B cell (primary cell): Measurements from ENCODE around the gene PRR3. TPM values are rescaled to one million over a fixed set of nuclear protein-coding genes. Genes with fewer than 3 reads are reported as not detected.

Source experiments
- ATAC-seq: fragments of 200-7000 bp; cut with Tn5 transposase; one replicate; pipeline ENCODE4 v1.10.0; 2021; ENCODE audit warnings: low read depth, mild to moderate bottlenecking, moderate number of reproducible peaks, moderate library complexity
- CTCF ChIA-PET: fragments of 350-600 bp; sonication (Branson Sonifier 250); formaldehyde crosslinking; loops from one replicate; lab custom pipeline; 2021; ENCODE audit warnings: antibody characterized with exemption, inconsistent platforms; lab: Charles Lee
- POLR2A ChIA-PET: fragments of 350-600 bp; sonication (Branson Sonifier 250); formaldehyde crosslinking; loops from one replicate; lab custom pipeline; 2021; ENCODE audit warnings: antibody characterized with exemption; lab: Charles Lee
- DNase-seq: peaks from one replicate; pipeline ENCODE4 v3.0.0; 2013
- H2AFZ ChIP-seq: 2 replicates; pipeline ENCODE4 v1.6.1; 2012; ENCODE audit warnings: mild to moderate bottlenecking, low read depth, low read length; ENCODE audit not compliant: insufficient read depth, poor library complexity, severe bottlenecking
- H3K27ac ChIP-seq, 2 donors: 1 replicate in 1 of 2; 2 replicates in 1 of 2; pipeline ENCODE4 v1.5.1; 2012 to 2013; ENCODE audit warnings: low read length in 2 of 2, mild to moderate bottlenecking in 2 of 2, moderate library complexity in 1 of 2
- H3K27me3 ChIP-seq, 4 experiments: fragments of 200-600 bp in 1 of 4; sonication (generic) in 1 of 4; replicated peaks in 1 of 4; 1 replicate in 2 of 4; 2 replicates in 2 of 4; pipeline versions ENCODE4 v1.6.1 to v1.7.0; 2013 to 2016; ENCODE audit warnings: low read length in 3 of 4, mild to moderate bottlenecking in 2 of 4, mixed read lengths in 1 of 4, moderate library complexity in 1 of 4; ENCODE audit not compliant: insufficient read depth in 4 of 4, control insufficient read depth in 3 of 4; ENCODE audit errors: control extremely low read depth in 1 of 4
- H3K36me3 ChIP-seq, 2 experiments: replicated peaks in 1 of 2; 1 replicate in 1 of 2; 2 replicates in 1 of 2; pipeline versions ENCODE4 v1.6.1 to v1.7.1; 2013; ENCODE audit warnings: low read length in 1 of 2; ENCODE audit not compliant: insufficient read depth in 2 of 2, control insufficient read depth in 1 of 2; ENCODE audit errors: control extremely low read depth in 1 of 2, extremely low read depth in 1 of 2
- H3K4me1 ChIP-seq, 2 donors: fragments of 200-600 bp in 1 of 2; sonication (generic) in 1 of 2; 1 replicate in 1 of 2; 2 replicates in 1 of 2; pipeline versions ENCODE4 v1.5.1 to v1.6.1; 2013 to 2017; ENCODE audit warnings: low read length in 2 of 2; ENCODE audit not compliant: control insufficient read depth in 2 of 2, insufficient read depth in 2 of 2
- H3K4me2 ChIP-seq: replicated peaks from 2 replicates; pipeline ENCODE3; 2012; ENCODE audit warnings: mild to moderate bottlenecking, low read depth, low read length; ENCODE audit not compliant: poor library complexity, severe bottlenecking
- H3K4me3 ChIP-seq, 5 experiments: fragments of 200-600 bp in 1 of 5; sonication (generic) in 1 of 5; 1 replicate in 3 of 5; 2 replicates in 2 of 5; pipeline versions ENCODE4 v1.5.1 to v1.7.0; 2011 to 2016; ENCODE audit warnings: low read length in 4 of 5, mild to moderate bottlenecking in 4 of 5, low read depth in 2 of 5, control low read depth in 1 of 5, moderate library complexity in 1 of 5; ENCODE audit not compliant: insufficient read depth in 1 of 5; ENCODE audit errors: control extremely low read depth in 1 of 5, extremely low read depth in 1 of 5
- H3K79me2 ChIP-seq: fragments of 200-600 bp; sonication (generic); one replicate; pipeline ENCODE4 v1.6.0; 2016; ENCODE audit warnings: low read length; ENCODE audit not compliant: control insufficient read depth, insufficient read depth
- H3K9ac ChIP-seq: fragments of 200-600 bp; sonication (generic); 2 replicates; pipeline ENCODE4 v1.6.1; 2017; ENCODE audit warnings: mild to moderate bottlenecking, low read length, moderate library complexity
- H3K9me3 ChIP-seq, 3 donors: one replicate each; pipeline versions ENCODE4 v1.6.1 to v1.7.1; 2013; ENCODE audit warnings: low read length in 2 of 3; ENCODE audit not compliant: control insufficient read depth in 2 of 3, insufficient read depth in 1 of 3; ENCODE audit errors: control extremely low read depth in 1 of 3
- H4K20me1 ChIP-seq: 2 replicates; pipeline ENCODE4 v1.6.0; 2012; ENCODE audit warnings: mild to moderate bottlenecking, low read length; ENCODE audit not compliant: insufficient read depth, control insufficient read depth, poor library complexity, severe bottlenecking
- H3K27ac Mint-ChIP-seq: one replicate; pipeline ENCODE4 v1.8.0; 2021; ENCODE audit warnings: mixed read lengths
- H3K27me3 Mint-ChIP-seq: one replicate; pipeline ENCODE4 v1.8.0; 2021; ENCODE audit warnings: mixed read lengths
- H3K4me1 Mint-ChIP-seq: one replicate; pipeline ENCODE4 v1.8.0; 2021; ENCODE audit warnings: mixed read lengths
- H3K4me3 Mint-ChIP-seq: one replicate; pipeline ENCODE4 v1.8.0; 2021; ENCODE audit warnings: mixed read lengths
- H3K9me3 Mint-ChIP-seq: one replicate; pipeline ENCODE4 v1.8.0; 2022; ENCODE audit warnings: mixed read lengths; ENCODE audit not compliant: insufficient read depth
- EZH2 ChIP-seq: IDR thresholded peaks from 2 replicates; pipeline ENCODE4 v1.6.1; 2012; ENCODE audit warnings: borderline replicate concordance, low read depth, mild to moderate bottlenecking, moderate library complexity, low read length; ENCODE audit not compliant: insufficient read depth, poor library complexity, severe bottlenecking
- WGBS: methylation state at CpG from one replicate; pipeline ENCODE4 v1.1.5; 2013; ENCODE audit warnings: missing lambda C conversion rate; ENCODE audit not compliant: insufficient coverage; 5-methylcytosine and 5-hydroxymethylcytosine counted together
- intact Hi-C: fragments of 100-400 bp; cut with micrococcal nuclease; formaldehyde crosslinking; loops from one replicate; pipeline ENCODE4 v1.10.0; 2022
- polyA plus RNA-seq: library from polyadenylated mRNA; depleted of rRNA; stranded (reverse); fragments of >200 nt; gene quantifications from 2 replicates; pipeline ENCODE4 v1.2.3, GENCODE V29; 2012
- total RNA-seq, 2 donors: library from RNA; stranded (reverse); fragments of 120-200 nt in 1 of 2; gene quantifications; 1 replicate in 1 of 2; 2 replicates in 1 of 2; pipeline versions ENCODE4 v1.2.3 to v1.2.4, GENCODE V29; 2013 to 2022
- TF ChIP-seq, protein P1 (sequence below): fragments of 200-600 bp; IDR thresholded peaks from one replicate; pipeline ENCODE4 v1.8.0; 2022; ENCODE audit warnings: antibody characterized with exemption, mild to moderate bottlenecking

The PRR3 gene
- total and polyA plus RNA-seq, 2 donors (not counting 1 experiment from before 2014, with no cell fraction given) = 15.0 to 30.3 TPM

DNA sequence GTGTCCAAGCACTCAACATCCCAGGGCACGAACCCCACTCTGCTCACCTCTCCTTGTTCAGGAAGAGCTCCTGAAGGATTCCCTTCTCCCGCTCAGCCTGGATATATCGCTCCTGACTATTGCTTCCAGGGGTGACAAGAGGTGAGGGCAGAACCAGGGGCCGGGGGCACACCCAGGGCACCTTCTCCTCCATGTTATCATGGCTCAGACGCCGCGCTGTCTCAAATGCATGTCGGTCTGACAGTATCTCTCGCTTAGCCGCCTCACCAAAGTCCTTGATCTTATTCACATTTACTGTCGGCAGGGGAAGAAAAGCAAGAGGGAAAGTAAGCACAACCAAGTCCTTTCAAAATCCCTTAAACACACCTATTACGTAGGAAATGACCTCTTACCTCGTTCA, 46.9 kb downstream of the PRR3 start:
- WGBS = 95% methylated on average over 9 of the region's 13 CpGs
- ATAC-seq (no peak), DNase-seq (no peak)
- Histone ChIP-seq H3K79me2 (peaks cover 38% of the 10 kb centered on the region), H3K36me3 (peaks cover 8 to 87% of the 10 kb centered on the region in 2 experiments), H3K9ac (no peak overlapping the region), H4K20me1 (peaks cover 58% of the 10 kb centered on the region), H3K4me1 (no peaks in the 10 kb centered on the region), H3K4me3 (no peak overlapping the region), H3K9me3 (no peaks in the 10 kb centered on the region), H3K4me2 (no peak overlapping the region), H3K27ac (no peak overlapping the region), H3K27me3 (no peaks in the 10 kb centered on the region), H2AFZ (no peak overlapping the region)
- H3K4me1 Mint-ChIP-seq = peaks cover 14% of the 10 kb centered on the region
- H3K27ac Mint-ChIP-seq = no peak overlapping the region
- no peak overlapping the region for H3K4me3 Mint-ChIP-seq
- TF ChIP-seq, protein P1, sequence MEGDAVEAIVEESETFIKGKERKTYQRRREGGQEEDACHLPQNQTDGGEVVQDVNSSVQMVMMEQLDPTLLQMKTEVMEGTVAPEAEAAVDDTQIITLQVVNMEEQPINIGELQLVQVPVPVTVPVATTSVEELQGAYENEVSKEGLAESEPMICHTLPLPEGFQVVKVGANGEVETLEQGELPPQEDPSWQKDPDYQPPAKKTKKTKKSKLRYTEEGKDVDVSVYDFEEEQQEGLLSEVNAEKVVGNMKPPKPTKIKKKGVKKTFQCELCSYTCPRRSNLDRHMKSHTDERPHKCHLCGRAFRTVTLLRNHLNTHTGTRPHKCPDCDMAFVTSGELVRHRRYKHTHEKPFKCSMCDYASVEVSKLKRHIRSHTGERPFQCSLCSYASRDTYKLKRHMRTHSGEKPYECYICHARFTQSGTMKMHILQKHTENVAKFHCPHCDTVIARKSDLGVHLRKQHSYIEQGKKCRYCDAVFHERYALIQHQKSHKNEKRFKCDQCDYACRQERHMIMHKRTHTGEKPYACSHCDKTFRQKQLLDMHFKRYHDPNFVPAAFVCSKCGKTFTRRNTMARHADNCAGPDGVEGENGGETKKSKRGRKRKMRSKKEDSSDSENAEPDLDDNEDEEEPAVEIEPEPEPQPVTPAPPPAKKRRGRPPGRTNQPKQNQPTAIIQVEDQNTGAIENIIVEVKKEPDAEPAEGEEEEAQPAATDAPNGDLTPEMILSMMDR = no peak
- TF ChIP-seq EZH2 = no peak
- H3K27me3 Mint-ChIP-seq = no peaks in the 10 kb centered on the region
- intact Hi-C loops = no loop called here
- CTCF ChIA-PET = no interaction called here
- POLR2A ChIA-PET = no interaction called here
- H3K9me3 Mint-ChIP-seq = no peaks in the 10 kb centered on the region

DNA sequence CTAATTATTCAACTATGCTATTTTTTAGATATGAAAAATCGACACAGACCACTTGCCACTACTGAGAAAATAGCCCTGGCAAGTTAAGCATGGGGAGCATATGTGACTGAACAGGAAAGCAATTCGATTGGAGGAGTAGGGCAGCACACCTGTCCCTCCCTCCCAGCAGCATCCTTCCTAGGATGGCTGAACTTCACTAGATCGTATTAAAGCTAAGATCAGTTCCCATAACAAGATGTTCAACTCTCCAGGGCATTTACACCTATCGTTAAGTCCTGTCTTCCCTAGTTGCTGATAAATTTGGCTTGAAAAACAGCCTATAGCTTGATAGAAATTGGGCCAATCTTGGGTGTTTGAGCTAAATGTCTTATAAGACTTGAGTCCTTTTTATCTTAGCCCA, 53.0 kb downstream of the PRR3 start:
- Histone ChIP-seq H3K9ac (no peak overlapping the region), H4K20me1 (peaks cover 36% of the 10 kb centered on the region), H3K79me2 (peaks cover 81% of the 10 kb centered on the region), H3K27ac (peak overlapping the region; percentile 1 to 99), H2AFZ (no peak overlapping the region), H3K4me1 (peaks cover 33 to 35% of the 10 kb centered on the region in 2 donors), H3K4me3 (no peak overlapping the region), H3K4me2 (no peak overlapping the region), H3K27me3 (no peaks in the 10 kb centered on the region), H3K9me3 (no peaks in the 10 kb centered on the region), H3K36me3 (peaks cover 5 to 46% of the 10 kb centered on the region in 2 experiments)
- Mint-ChIP-seq H3K9me3 (no peaks in the 10 kb centered on the region), H3K27me3 (no peaks in the 10 kb centered on the region), H3K27ac (peak overlapping the region; percentile 78), H3K4me3 (no peak overlapping the region), H3K4me1 (peaks cover 67% of the 10 kb centered on the region)
- CTCF ChIA-PET = interaction anchor here (0.8 to 1.5 kb wide), 4 partner anchors 12 to 123 kb away, joined by 3 to 14 read pairs (median 4); no protein-coding TSS in a partner anchor
- 92% methylated on average over 2 of the region's 4 CpGs for WGBS
- TF ChIP-seq EZH2 = no peak
- TF ChIP-seq, protein P1 = no peak
- ATAC-seq (no peak), DNase-seq (no peak)
- POLR2A ChIA-PET = interaction anchor here (0.6 kb wide), 1 partner anchor 29 kb away, joined by 3 read pairs; no protein-coding TSS in a partner anchor
- intact Hi-C loops = loop anchor here (10.0 kb wide), 1 partner anchor 745 kb away; the partner anchor contains the start of gene HLA-B
